ENCODE data around the gene SAMD4A.

The SAMD4A gene

DNA sequence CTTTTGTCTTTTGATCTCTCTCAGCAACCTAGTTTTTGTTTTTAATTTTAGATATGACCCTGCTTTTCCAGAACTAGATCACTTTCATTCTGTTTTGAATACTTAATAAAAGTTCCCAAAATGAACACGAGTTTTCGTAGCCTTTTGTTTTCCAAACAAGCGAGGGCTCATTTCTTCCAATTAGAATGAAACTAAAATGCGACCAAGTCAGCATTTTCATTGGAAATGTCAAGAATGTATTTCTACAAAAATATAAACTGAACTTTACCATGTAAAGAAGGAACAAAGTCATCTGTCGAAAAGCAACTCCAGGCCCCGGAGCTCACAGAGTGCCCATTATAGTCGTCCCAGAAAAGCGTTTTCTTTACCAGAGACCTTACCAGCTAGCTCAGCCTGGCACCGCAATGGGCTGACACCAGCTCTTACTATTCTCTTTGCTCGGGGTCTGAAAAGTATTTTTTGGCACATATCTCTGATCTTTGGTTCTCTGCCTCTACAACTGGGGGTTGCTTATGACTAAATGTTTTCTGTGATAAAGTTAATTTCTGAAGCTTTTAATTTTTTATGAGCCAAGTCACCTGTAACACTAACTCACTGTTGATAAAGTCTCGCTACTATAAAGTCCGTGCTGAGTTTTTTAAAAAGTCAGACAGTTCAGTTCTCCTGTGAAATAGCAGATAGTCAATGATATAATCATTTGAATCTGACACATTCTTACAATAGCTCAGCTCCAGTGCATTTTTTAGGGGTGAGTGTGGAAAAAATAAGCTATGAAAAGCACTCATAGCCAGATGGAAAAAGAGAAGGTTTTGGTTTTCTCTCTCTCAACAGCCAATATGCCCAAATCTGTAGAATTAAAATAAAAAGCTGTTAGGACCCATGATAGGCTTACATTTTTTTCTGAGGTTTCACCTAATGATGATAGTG is 43.4 kb downstream of the SAMD4A start:
- Histone ChIP-seq H3F3A (ENCODE audit: insufficient read depth, low read length) (no peaks in the 10 kb centered on the region), H3K27ac (ENCODE audit: low read depth, low read length, poor library complexity, severe bottlenecking) (no peak overlapping the region), H3K79me2 (ENCODE audit: insufficient read depth, low read length) (no peaks in the 10 kb centered on the region), H3K9ac (ENCODE audit: low read length) (no peak overlapping the region), H2AFZ (ENCODE audit: low read length) (no peak overlapping the region), H3K4me1 (ENCODE audit: insufficient read depth, low read length, severe bottlenecking) (no peaks in the 10 kb centered on the region), H3K36me3 (ENCODE audit: insufficient read depth, low read length) (no peaks in the 10 kb centered on the region), H4K20me1 (ENCODE audit: insufficient read depth, low read length) (no peaks in the 10 kb centered on the region), H3K4me2 (ENCODE audit: low read length) (no peak overlapping the region), H3K9me3 (ENCODE audit: low read length) (no peaks in the 10 kb centered on the region), H3K27me3 (ENCODE audit: insufficient read depth, low read length) (no peaks in the 10 kb centered on the region), H3K4me3 (ENCODE audit: low read depth, low read length, poor library complexity, severe bottlenecking) (no peak overlapping the region), H3K9me2 (ENCODE audit: low read depth, low read length) (no peaks in the 10 kb centered on the region)
- TF ChIP-seq EZH2 (IDR thresholded peaks at IDR 0.05; ENCODE audit: borderline replicate concordance, low read length): no peak
- TF ChIP-seq, protein P1, sequence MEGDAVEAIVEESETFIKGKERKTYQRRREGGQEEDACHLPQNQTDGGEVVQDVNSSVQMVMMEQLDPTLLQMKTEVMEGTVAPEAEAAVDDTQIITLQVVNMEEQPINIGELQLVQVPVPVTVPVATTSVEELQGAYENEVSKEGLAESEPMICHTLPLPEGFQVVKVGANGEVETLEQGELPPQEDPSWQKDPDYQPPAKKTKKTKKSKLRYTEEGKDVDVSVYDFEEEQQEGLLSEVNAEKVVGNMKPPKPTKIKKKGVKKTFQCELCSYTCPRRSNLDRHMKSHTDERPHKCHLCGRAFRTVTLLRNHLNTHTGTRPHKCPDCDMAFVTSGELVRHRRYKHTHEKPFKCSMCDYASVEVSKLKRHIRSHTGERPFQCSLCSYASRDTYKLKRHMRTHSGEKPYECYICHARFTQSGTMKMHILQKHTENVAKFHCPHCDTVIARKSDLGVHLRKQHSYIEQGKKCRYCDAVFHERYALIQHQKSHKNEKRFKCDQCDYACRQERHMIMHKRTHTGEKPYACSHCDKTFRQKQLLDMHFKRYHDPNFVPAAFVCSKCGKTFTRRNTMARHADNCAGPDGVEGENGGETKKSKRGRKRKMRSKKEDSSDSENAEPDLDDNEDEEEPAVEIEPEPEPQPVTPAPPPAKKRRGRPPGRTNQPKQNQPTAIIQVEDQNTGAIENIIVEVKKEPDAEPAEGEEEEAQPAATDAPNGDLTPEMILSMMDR (IDR thresholded peaks at IDR 0.05; ENCODE audit: low read length): no peak

DNA sequence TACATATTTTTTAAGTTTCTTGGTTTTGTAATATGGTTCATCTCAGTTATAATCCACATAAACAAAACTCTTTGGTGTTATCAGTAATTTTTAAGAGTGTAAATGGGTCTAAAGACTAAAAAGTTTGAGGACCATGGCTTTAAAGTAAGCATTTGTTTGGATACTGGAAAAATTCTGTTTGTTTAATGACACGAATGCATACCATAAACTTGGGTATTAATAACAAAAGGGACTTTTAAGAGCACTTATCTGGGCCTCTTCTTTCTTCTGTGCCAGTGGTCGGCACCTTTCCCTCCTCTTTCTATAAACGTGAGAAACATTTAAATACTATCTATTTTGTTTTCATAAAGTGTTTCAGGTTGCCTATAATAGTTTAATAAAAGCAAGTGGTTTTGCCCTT is 47.4 kb downstream of the SAMD4A start:
- no peak overlapping the region for H3K4me2 ChIP-seq (ENCODE audit: low read length)

DNA sequence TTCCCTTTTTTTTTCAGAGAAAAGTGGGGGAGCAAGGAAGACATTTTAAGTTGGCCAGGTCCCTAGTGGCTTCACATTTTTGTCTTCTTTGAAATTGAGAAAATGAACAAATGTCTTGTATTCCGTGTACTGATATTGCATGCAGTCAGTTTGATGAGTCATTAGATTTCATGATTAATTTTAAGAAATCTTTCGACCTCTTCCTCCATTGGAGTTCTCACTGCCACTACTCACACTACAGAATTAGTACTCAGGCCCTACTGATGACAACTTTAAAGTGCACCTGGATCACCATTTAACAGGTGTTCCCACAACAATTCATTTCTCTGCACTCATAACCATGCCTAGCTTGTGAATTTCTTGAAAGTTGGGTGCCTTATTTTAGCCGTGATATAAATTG is 50.5 kb downstream of the SAMD4A start:
- H3K9me2 ChIP-seq (ENCODE audit: low read depth, low read length): no peaks in the 10 kb centered on the region
- no peak overlapping the region for H2AFZ ChIP-seq (ENCODE audit: low read length)
- H4K20me1 ChIP-seq (ENCODE audit: insufficient read depth, low read length): no peaks in the 10 kb centered on the region
- no peak overlapping the region for H3K4me2 ChIP-seq (ENCODE audit: low read length)
- H3K4me3 ChIP-seq (ENCODE audit: low read depth, low read length, poor library complexity, severe bottlenecking): no peak overlapping the region
- no peaks in the 10 kb centered on the region for H3K4me1 ChIP-seq (ENCODE audit: insufficient read depth, low read length, severe bottlenecking)
- no peaks in the 10 kb centered on the region for H3K79me2 ChIP-seq (ENCODE audit: insufficient read depth, low read length)
- H3K9ac ChIP-seq (ENCODE audit: low read length): no peak overlapping the region
- no peaks in the 10 kb centered on the region for H3F3A ChIP-seq (ENCODE audit: insufficient read depth, low read length)
- H3K27ac ChIP-seq (ENCODE audit: low read depth, low read length, poor library complexity, severe bottlenecking): no peak overlapping the region
- no peak for TF ChIP-seq EZH2 (IDR thresholded peaks at IDR 0.05; ENCODE audit: borderline replicate concordance, low read length)
- TF ChIP-seq, protein P1 (IDR thresholded peaks at IDR 0.05; ENCODE audit: low read length): no peak
- H3K36me3 ChIP-seq (ENCODE audit: insufficient read depth, low read length): no peaks in the 10 kb centered on the region
- H3K9me3 ChIP-seq (ENCODE audit: low read length): no peaks in the 10 kb centered on the region
- no peaks in the 10 kb centered on the region for H3K27me3 ChIP-seq (ENCODE audit: insufficient read depth, low read length)

More for the DNA sequence above, 47.4 kb downstream of the SAMD4A start:
- H3K27ac ChIP-seq (ENCODE audit: low read depth, low read length, poor library complexity, severe bottlenecking): no peak overlapping the region
- no peaks in the 10 kb centered on the region for H3K36me3 ChIP-seq (ENCODE audit: insufficient read depth, low read length)
- TF ChIP-seq, protein P1 (IDR thresholded peaks at IDR 0.05; ENCODE audit: low read length): no peak
- no peak for TF ChIP-seq EZH2 (IDR thresholded peaks at IDR 0.05; ENCODE audit: borderline replicate concordance, low read length)
- H2AFZ ChIP-seq (ENCODE audit: low read length): no peak overlapping the region
- H3K79me2 ChIP-seq (ENCODE audit: insufficient read depth, low read length): no peaks in the 10 kb centered on the region
- H3K9me2 ChIP-seq (ENCODE audit: low read depth, low read length): no peaks in the 10 kb centered on the region
- H3K9ac ChIP-seq (ENCODE audit: low read length): no peak overlapping the region
- no peaks in the 10 kb centered on the region for H3K9me3 ChIP-seq (ENCODE audit: low read length)
- H3K4me1 ChIP-seq (ENCODE audit: insufficient read depth, low read length, severe bottlenecking): no peaks in the 10 kb centered on the region
- H3K27me3 ChIP-seq (ENCODE audit: insufficient read depth, low read length): no peaks in the 10 kb centered on the region
- no peaks in the 10 kb centered on the region for H4K20me1 ChIP-seq (ENCODE audit: insufficient read depth, low read length)
- no peak overlapping the region for H3K4me3 ChIP-seq (ENCODE audit: low read depth, low read length, poor library complexity, severe bottlenecking)
- H3F3A ChIP-seq (ENCODE audit: insufficient read depth, low read length): no peaks in the 10 kb centered on the region

All from OCI-LY1 (cell line).